H9 (cell line): ENCODE data around the gene FAM227A. TPM values are rescaled to one million over a fixed set of nuclear protein-coding genes. Genes with fewer than 3 reads are reported as not detected.
A peak's percentile ranks its signal among the peaks of the same experiment; 100 is the strongest.

Source experiments
- DNase-seq: peaks from one replicate; pipeline ENCODE4 v3.0.0-alpha.2; 2017
- H2AFZ ChIP-seq: one replicate; pipeline ENCODE4 v1.6.1; 2013; ENCODE audit warnings: mild to moderate bottlenecking, low read length, control low read depth, moderate library complexity
- H2AK5ac ChIP-seq: 2 replicates; pipeline ENCODE4 v1.6.1; 2013; ENCODE audit warnings: low read length, control low read depth, mixed read lengths; ENCODE audit not compliant: insufficient read length
- H2BK120ac ChIP-seq: one replicate; pipeline ENCODE4 v1.6.1; 2013; ENCODE audit warnings: low read depth, mild to moderate bottlenecking, low read length, control low read depth, inconsistent platforms; ENCODE audit not compliant: poor library complexity, severe bottlenecking
- H2BK12ac ChIP-seq: 2 replicates; pipeline ENCODE4 v1.6.1; 2013; ENCODE audit warnings: low read length, control low read depth, mixed read lengths, low read depth; ENCODE audit not compliant: insufficient read length
- H2BK15ac ChIP-seq: 2 replicates; pipeline ENCODE4 v1.6.1; 2013; ENCODE audit warnings: low read depth, low read length, control low read depth
- H2BK20ac ChIP-seq: one replicate; pipeline ENCODE4 v1.6.1; 2013; ENCODE audit warnings: low read depth, mild to moderate bottlenecking, low read length, control low read depth, inconsistent platforms; ENCODE audit not compliant: poor library complexity, severe bottlenecking
- H2BK5ac ChIP-seq: 2 replicates; pipeline ENCODE4 v1.6.1; 2013; ENCODE audit warnings: low read length, control low read depth, mixed read lengths; ENCODE audit not compliant: insufficient read length
- H3K14ac ChIP-seq: 2 replicates; pipeline ENCODE4 v1.6.1; 2013; ENCODE audit warnings: low read length, control low read depth; ENCODE audit not compliant: insufficient read depth
- H3K18ac ChIP-seq: 2 replicates; pipeline ENCODE4 v1.6.1; 2013; ENCODE audit warnings: low read depth, mild to moderate bottlenecking, mixed read lengths, low read length, control low read depth; ENCODE audit not compliant: insufficient read length
- H3K23ac ChIP-seq: 2 replicates; pipeline ENCODE4 v1.6.1; 2013; ENCODE audit warnings: low read length, control low read depth, mixed read lengths, low read depth; ENCODE audit not compliant: insufficient read length
- H3K23me2 ChIP-seq: 2 replicates; pipeline ENCODE4 v1.6.1; 2013; ENCODE audit warnings: low read depth, mild to moderate bottlenecking, mixed read lengths, low read length, control low read depth; ENCODE audit not compliant: insufficient read length, poor library complexity, severe bottlenecking
- H3K27ac ChIP-seq: 2 replicates; pipeline ENCODE4 v1.5.1; 2013; ENCODE audit warnings: low read length, control low read depth, mixed read lengths, low read depth; ENCODE audit not compliant: insufficient read length
- H3K27me3 ChIP-seq: 2 replicates; pipeline ENCODE4 v1.6.1; 2013; ENCODE audit warnings: low read length, control low read depth, inconsistent platforms; ENCODE audit not compliant: insufficient read depth
- H3K4ac ChIP-seq: 2 replicates; pipeline ENCODE4 v1.6.1; 2013; ENCODE audit warnings: low read depth, mild to moderate bottlenecking, control low read depth, inconsistent platforms, low read length, moderate library complexity
- H3K4me1 ChIP-seq: 2 replicates; pipeline ENCODE4 v1.6.1; 2013; ENCODE audit warnings: low read length, control low read depth, inconsistent platforms; ENCODE audit not compliant: insufficient read depth
- H3K4me2 ChIP-seq: 2 replicates; pipeline ENCODE4 v1.6.1; 2013; ENCODE audit warnings: low read length, control low read depth, mixed read lengths; ENCODE audit not compliant: insufficient read length, insufficient read depth
- H3K56ac ChIP-seq: 2 replicates; pipeline ENCODE4 v1.6.1; 2013; ENCODE audit warnings: low read depth, mild to moderate bottlenecking, mixed read lengths, low read length, control low read depth; ENCODE audit not compliant: insufficient read length
- H3K79me1 ChIP-seq: 2 replicates; pipeline ENCODE4 v1.6.1; 2013; ENCODE audit warnings: low read depth, mild to moderate bottlenecking, moderate library complexity, low read length, control low read depth, inconsistent platforms; ENCODE audit not compliant: insufficient read depth, poor library complexity, severe bottlenecking
- H3K79me2 ChIP-seq: 2 replicates; pipeline ENCODE4 v1.6.1; 2013; ENCODE audit warnings: low read length, control low read depth, inconsistent platforms; ENCODE audit not compliant: insufficient read depth
- H3K9ac ChIP-seq: 2 replicates; pipeline ENCODE4 v1.6.1; 2013; ENCODE audit warnings: low read length, control low read depth, mixed read lengths; ENCODE audit not compliant: insufficient read length; ENCODE audit errors: extremely low read depth
- H3K9me3 ChIP-seq: one replicate; pipeline ENCODE4 v1.6.1; 2013; ENCODE audit warnings: low read depth, low read length, inconsistent platforms; ENCODE audit not compliant: control insufficient read depth
- H3T11ph ChIP-seq: one replicate; pipeline ENCODE4 v1.6.1; 2013; ENCODE audit warnings: mild to moderate bottlenecking, low read length, control low read depth, inconsistent platforms
- H4K20me1 ChIP-seq: one replicate; pipeline ENCODE4 v1.6.1; 2013; ENCODE audit not compliant: control insufficient read depth, insufficient read length, insufficient read depth
- H4K5ac ChIP-seq: 2 replicates; pipeline ENCODE4 v1.6.1; 2013; ENCODE audit warnings: low read depth, mild to moderate bottlenecking, mixed read lengths, low read length, control low read depth; ENCODE audit not compliant: insufficient read length
- H4K8ac ChIP-seq: replicated peaks from 2 replicates; pipeline ENCODE4 v1.6.1; 2013; ENCODE audit warnings: low read length, control low read depth, mixed read lengths, low read depth; ENCODE audit not compliant: insufficient read length
- H4K91ac ChIP-seq: 2 replicates; pipeline ENCODE4 v1.6.1; 2013; ENCODE audit warnings: low read depth, mild to moderate bottlenecking, moderate library complexity, mixed read lengths, low read length, control low read depth; ENCODE audit not compliant: insufficient read length
- H3K27ac Mint-ChIP-seq, 3 experiments: 2 replicates in 2 of 3; 3 replicates in 1 of 3; pipeline ENCODE4 v1.8.0; 2020 to 2021; ENCODE audit warnings: mixed read lengths in 3 of 3, mild to moderate bottlenecking in 1 of 3, moderate library complexity in 1 of 3
- H3K27me3 Mint-ChIP-seq: 2 replicates; pipeline ENCODE4 v1.8.0; 2021; ENCODE audit warnings: low read depth, mild to moderate bottlenecking, moderate library complexity, mixed read lengths
- H3K36me3 Mint-ChIP-seq, 3 experiments: 2 replicates in 2 of 3; 3 replicates in 1 of 3; pipeline ENCODE4 v1.8.0; 2020 to 2021; ENCODE audit warnings: low read depth in 3 of 3, mixed read lengths in 3 of 3; ENCODE audit not compliant: insufficient read depth in 1 of 3
- H3K4me1 Mint-ChIP-seq, 2 experiments: 2 replicates each; pipeline ENCODE4 v1.8.0; 2020; ENCODE audit warnings: mixed read lengths in 2 of 2
- H3K4me3 Mint-ChIP-seq, 2 experiments: 2 replicates in 1 of 2; 3 replicates in 1 of 2; pipeline ENCODE4 v1.8.0; 2020 to 2021; ENCODE audit warnings: mild to moderate bottlenecking in 2 of 2, mixed read lengths in 2 of 2, moderate library complexity in 1 of 2
- H3K9me3 Mint-ChIP-seq, 2 experiments: 2 replicates in 1 of 2; 3 replicates in 1 of 2; pipeline ENCODE4 v1.8.0; 2020; ENCODE audit warnings: mild to moderate bottlenecking in 2 of 2, mixed read lengths in 2 of 2, moderate library complexity in 1 of 2
- WGBS: extraction: QIAGEN DNeasy Blood & Tissue Kit; methylation state at CpG from one replicate; pipeline ENCODE4 v1.1.7; 2013; ENCODE audit warnings: missing lambda C conversion rate, low lambda C conversion rate, mixed read lengths; ENCODE audit not compliant: insufficient read length; ENCODE audit errors: extremely low coverage; 5-methylcytosine and 5-hydroxymethylcytosine counted together
- total RNA-seq: library from RNA; stranded (reverse); gene quantifications from 2 replicates; pipeline ENCODE4 v1.2.1, GENCODE V29; 2021
- TF ChIP-seq, protein P1 (sequence below): fragments of 200-600 bp; sonication (generic); conservative IDR thresholded peaks from 3 replicates; pipeline ENCODE4 v1.8.0; 2021; ENCODE audit warnings: antibody characterized with exemption, mild to moderate bottlenecking

Gene FAM227A
- total RNA-seq, 1 experiment from 2014 or later, result 3.6 TPM

- Histone ChIP-seq H3K14ac (no peak overlapping the region), H3K9me3 (no peaks in the 10 kb centered on the region), H3K4me2 (no peak overlapping the region), H3K27me3 (no peaks in the 10 kb centered on the region), H2BK5ac (no peak overlapping the region), H3K56ac (no peak overlapping the region), H4K20me1 (no peaks in the 10 kb centered on the region), H4K5ac (no peak overlapping the region), H3K18ac (no peak overlapping the region), H3K4ac (no peak overlapping the region), H4K91ac (no peak overlapping the region), H2BK15ac (no peak overlapping the region), H3K79me2 (no peaks in the 10 kb centered on the region), H2BK120ac (no peak overlapping the region), H3K4me1 (no peaks in the 10 kb centered on the region), H2AK5ac (no peak overlapping the region), H2AFZ (no peak overlapping the region), H3T11ph (no peak overlapping the region), H3K27ac (no peak overlapping the region), H4K8ac (no peak overlapping the region), H3K79me1 (no peaks in the 10 kb centered on the region), H3K23me2 (no peaks in the 10 kb centered on the region), H3K9ac (no peak overlapping the region), H2BK20ac (no peak overlapping the region), H3K23ac (no peak overlapping the region), H2BK12ac (no peak overlapping the region)
- peaks cover 0 to 4% (median 0%) of the 10 kb centered on the region in 3 experiments; a peak in 1 of 7 replicates for H3K36me3 Mint-ChIP-seq
- H3K4me3 Mint-ChIP-seq, result no peak overlapping the region
- DNase-seq, result no peak
- H3K27me3 Mint-ChIP-seq, result no peaks in the 10 kb centered on the region
- 0 out of 7 replicates have a peak overlapping the region, but pooled peaks of 1 of the 3 experiments have one; percentile 6 for H3K27ac Mint-ChIP-seq
- WGBS, result no CpG with 5 or more reads among the region's 3 CpGs
- peaks cover 0 to 2% of the 10 kb centered on the region in 2 experiments; a peak in 2 of 4 replicates for H3K4me1 Mint-ChIP-seq
- no peaks in the 10 kb centered on the region for H3K9me3 Mint-ChIP-seq
- TF ChIP-seq, protein P1, sequence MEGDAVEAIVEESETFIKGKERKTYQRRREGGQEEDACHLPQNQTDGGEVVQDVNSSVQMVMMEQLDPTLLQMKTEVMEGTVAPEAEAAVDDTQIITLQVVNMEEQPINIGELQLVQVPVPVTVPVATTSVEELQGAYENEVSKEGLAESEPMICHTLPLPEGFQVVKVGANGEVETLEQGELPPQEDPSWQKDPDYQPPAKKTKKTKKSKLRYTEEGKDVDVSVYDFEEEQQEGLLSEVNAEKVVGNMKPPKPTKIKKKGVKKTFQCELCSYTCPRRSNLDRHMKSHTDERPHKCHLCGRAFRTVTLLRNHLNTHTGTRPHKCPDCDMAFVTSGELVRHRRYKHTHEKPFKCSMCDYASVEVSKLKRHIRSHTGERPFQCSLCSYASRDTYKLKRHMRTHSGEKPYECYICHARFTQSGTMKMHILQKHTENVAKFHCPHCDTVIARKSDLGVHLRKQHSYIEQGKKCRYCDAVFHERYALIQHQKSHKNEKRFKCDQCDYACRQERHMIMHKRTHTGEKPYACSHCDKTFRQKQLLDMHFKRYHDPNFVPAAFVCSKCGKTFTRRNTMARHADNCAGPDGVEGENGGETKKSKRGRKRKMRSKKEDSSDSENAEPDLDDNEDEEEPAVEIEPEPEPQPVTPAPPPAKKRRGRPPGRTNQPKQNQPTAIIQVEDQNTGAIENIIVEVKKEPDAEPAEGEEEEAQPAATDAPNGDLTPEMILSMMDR, result no peak
These were observed 48.5 kb downstream of the FAM227A start for GRCh38 chr22:38607680-38608079.
